HS-27A (cell line): ENCODE measurements around the gene WDR47.

Experiments
- DNase-seq: peaks from one replicate; pipeline ENCODE4 v3.0.0-alpha.2; 2012; ENCODE audit warnings: low read depth, missing footprints

Gene WDR47

GRCh38 chr1:109041621-109042468, at the start of gene WDR47:
Gene WDR47 (minus strand): TSS chr1:109042102. CDS start chr1:109023512, 18,590 bp downstream.
- peak; percentile 88 for DNase-seq

GRCh38 chr1:109091078-109091838, 49.4 kb upstream of the WDR47 start:
- no peak for DNase-seq

DNA sequence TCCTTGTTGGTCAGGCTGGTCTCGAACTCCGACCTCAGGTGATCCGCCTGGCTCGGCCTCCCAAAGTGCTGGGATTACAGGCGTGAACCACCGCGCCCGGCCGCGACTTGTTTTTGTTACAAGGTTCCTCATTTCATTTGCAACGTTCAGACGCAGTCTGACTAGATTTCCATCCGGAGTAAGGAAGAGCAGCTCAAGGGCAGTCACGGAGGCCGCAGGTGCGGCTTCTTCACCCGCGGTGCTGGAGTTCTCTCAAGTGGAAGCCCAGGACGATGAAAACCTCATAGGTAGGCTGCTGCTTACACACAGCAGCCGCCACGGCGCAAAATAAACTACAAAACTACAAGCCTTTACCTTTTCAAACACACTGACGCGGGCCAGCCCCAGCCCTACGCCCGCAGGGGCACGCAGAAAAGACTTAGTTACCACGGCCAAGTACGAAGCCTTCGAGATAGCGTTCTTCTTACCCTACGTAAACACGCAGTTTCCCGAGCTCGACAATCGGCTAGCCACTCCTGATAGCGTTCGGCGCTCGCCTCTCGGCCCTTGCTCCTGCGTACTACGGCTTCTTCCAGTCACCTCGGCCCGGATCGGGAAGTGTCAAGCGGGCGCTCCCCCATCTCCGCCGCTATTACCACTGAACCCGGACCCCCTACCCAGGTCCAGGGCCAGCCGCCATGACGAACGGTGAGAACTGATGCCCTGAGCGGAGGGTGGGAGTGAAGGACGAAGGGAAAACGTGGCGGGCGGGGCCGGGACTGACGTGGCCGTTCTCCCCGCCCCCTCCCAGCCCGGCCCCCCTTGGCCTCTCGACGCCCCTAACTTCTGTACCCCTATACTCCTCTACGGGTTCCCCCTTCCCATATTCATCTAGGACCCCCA, 48.5 kb upstream of the WDR47 start, which contains the start of gene TMEM167B:
Gene TMEM167B (plus strand): TSS at position 569 of the 882 bp plus-strand sequence. CDS start 109 bp downstream, at position 678.
- DNase-seq = peak; percentile 80

- no peak for DNase-seq
Measured at GRCh38 chr1:109089242-109090015, 47.5 kb upstream of the WDR47 start.

- DNase-seq = no peak
Measured at GRCh38 chr1:109084563-109085517, 42.9 kb upstream of the WDR47 start.

DNA sequence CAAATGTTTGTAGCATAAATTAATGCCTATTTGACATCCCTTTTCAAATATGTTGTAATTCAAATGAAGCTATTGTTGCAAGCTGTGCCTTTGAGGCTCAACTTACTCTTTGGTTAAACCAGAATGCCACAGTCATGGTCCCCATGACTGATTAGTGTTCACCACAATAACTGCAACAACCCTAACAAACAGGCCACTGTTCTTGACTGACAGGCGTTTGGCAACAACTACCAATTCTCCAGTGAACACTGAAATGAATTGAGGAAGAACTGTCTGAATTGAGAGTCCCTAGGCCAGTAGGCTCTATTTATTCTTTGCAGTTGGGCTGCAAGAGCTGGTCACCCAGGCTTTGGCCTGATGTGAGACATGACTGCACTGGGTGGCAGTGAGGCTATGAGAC, 42.0 kb upstream of the WDR47 start:
- DNase-seq = no peak

GRCh38 chr1:109083501-109083900, 41.6 kb upstream of the WDR47 start:
- DNase-seq = no peak

DNA sequence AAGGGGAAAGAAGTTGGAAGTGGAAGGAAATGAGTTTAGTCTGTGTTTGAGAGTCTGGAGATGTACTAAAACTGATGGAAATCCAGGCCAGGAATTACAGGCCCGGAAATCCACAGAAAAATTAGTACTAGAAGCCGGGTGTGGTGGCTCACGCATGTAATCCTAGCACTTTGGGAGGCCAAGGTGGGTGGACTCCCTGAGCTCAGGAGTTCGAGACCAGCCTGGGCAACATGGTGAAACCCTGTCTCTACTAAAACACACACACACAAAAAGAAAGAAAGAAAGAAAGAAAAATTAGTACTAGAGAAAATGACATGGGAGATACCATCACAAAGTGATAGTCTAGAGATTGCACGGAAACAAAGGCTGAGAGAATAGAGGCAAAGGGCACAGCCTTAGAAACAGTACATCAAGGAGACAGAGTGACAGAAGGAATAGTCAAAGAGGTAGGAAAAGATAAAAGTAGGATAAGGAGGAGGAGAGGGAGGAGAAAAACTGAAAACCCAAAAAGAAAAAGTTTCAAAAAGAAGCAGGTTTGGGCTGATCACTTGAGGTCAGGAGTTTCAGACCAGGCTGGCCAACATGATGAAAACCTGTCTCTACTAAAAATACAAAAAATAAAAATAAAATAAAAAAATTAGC, 38.7 kb upstream of the WDR47 start:
- no peak for DNase-seq

DNA sequence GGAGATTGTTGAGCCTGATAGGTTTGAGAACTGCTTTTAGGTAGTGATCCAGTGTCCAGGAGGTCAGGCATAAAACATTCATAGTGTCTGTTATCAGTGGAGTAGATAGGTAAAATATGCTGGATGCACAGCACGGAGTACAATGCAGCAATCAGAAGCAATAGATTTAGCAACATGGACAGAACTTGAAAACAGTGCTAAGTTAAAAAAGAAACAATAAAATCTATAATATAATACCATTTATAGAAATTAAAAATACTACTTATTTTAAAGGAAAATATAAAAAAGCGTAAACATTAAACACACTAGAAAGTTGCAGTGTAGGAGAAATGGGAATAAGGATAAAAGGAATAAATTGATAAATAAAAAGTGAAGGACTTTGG, 37.3 kb upstream of the WDR47 start:
- DNase-seq = no peak

- DNase-seq = no peak
Measured at GRCh38 chr1:109078317-109078716, 36.4 kb upstream of the WDR47 start.

GRCh38 chr1:109075531-109076490, 33.9 kb upstream of the WDR47 start, which contains the start of gene TAF13:
Gene TAF13 (minus strand): TSS chr1:109076003. CDS start chr1:109075947, 56 bp downstream.
- DNase-seq = peak; percentile 86

DNA sequence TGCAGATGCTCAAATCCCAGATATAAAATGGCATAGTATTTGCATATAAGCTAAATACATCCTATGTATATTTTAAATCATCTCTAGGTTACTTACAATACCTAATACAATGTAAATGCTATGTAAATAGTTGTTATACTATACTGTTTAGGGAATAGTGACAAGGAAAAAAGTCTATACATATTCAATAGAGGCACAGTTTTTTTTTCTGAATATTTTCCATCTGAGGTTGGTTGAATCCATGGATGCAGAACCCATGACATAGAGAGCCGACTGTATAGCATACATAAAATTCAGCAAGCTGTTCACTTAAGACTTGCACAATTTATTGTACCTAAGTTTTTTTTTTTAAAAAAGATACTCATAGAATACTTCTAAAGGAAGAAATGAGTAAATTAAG, 27.4 kb upstream of the WDR47 start:
- no peak for DNase-seq

DNA sequence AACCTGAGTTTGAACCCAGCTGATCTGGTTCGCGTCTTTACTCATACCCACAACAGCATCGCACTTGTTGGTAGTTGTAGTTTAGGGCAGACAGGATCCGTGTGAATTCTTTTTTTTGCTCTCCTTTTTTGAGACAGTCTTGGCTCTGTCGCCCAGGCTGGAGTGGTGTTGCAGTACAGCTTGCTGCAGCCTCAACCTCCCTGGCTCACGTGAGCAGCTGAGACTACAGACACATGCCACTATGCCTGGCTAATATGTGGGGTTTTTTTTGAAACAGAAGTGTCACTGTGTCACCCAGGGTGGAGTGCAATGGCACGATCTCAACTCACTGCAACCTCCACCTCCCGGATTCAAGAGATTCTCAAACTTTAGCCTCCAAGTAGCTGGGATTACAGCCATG, 26.0 kb upstream of the WDR47 start:
- no peak for DNase-seq

GRCh38 chr1:109065137-109065536, 23.2 kb upstream of the WDR47 start:
- DNase-seq = no peak

DNA sequence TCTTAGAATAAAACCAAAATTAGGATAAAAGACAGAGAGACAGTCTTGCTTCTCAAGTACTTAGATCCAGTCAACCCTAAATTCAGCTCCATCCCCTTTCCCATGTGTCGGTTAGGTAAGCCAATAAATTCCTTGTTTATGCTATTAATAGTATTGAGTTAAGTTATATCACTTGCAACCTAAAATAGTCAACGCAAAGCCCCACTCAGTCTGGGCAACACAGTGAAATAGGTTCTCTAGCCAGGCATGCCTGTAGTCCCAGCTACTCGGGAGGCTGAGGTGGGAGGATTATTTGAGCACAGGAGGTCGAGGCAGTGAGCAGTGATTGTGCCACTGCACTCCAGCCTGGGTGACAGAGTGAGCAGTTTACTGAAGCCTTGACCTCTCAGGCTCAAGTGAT, 19.3 kb upstream of the WDR47 start:
- DNase-seq = no peak

DNA sequence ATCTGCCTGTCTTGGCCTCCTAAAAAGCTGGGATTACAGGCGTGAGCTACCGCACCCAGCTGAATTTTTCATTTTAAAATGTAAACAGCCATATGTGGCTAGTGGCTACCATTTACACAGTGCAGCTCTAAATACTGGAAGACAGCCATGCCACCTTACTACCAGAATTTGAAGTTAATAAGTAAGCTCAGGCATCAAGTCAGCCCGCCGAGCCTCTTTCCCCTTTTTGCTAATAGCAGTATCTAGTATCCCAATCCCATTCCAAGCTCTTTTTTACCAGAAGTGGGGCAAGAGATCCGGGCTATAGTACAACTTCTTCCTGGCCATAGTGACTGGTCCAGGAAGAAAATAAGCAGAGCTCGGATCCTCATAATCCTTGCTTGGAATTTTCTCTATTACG, 18.8 kb upstream of the WDR47 start:
- no peak for DNase-seq

DNA sequence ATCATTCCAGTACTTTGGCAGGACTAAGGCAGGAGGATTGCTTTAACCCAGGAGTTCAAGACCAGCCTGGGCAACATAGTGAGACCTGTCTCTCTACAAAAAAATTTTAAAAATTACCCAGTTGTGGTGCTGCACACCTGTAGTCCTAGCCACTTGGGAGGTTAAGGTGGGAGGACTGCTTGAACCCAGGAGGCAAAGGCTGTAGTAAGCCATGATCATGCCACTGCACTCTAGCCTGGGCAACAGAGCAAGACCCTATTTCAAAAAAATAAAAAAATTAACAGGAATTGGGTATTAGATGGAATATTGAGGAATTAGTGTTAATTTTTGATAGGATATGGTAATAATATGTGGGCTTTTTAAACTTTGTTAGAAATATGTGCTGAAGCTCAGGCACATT, 17.1 kb upstream of the WDR47 start:
- no peak for DNase-seq

DNA sequence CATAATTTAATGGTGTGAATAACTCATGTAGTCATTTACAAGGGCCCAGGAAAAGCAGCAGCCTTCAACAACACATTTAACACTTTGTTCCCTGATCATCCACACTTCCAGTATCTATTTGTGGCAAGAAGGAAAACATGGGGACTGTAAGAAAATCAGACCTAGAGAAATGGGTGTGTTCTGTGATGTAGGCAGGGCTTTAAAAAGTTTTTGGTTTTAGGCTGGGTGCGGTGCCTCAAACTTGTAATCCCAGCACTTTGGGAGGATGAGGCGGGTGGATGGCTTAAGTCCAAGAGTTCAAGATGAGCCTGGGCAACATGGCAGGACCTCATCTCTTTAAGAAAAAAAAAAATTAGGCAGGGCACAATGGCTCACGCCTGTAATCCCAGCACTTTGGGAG, 14.2 kb upstream of the WDR47 start:
- no peak for DNase-seq
